Kidney epithelial cell (primary cell): Measurements from ENCODE around the gene APOB. TPM values are rescaled to one million over a fixed set of nuclear protein-coding genes. Genes with fewer than 3 reads are reported as not detected.

Experiments
- DNase-seq: peaks from one replicate; pipeline ENCODE4 v3.0.0-alpha.2; 2010; ENCODE audit warnings: low read depth
- H3K27me3 ChIP-seq: 2 replicates; pipeline ENCODE4 v1.6.0; 2011; ENCODE audit warnings: low read length; ENCODE audit not compliant: control insufficient read depth, insufficient read depth
- H3K36me3 ChIP-seq: 2 replicates; pipeline ENCODE4 v1.5.1; 2011; ENCODE audit warnings: low read length; ENCODE audit not compliant: control insufficient read depth, insufficient read depth
- H3K4me3 ChIP-seq: 2 replicates; pipeline ENCODE4 v1.5.1; 2011; ENCODE audit warnings: low read depth, mild to moderate bottlenecking, control low read depth, low read length
- CTCF ChIP-seq: IDR thresholded peaks from 2 replicates; pipeline ENCODE4 v1.5.1; 2011; ENCODE audit warnings: mild to moderate bottlenecking, moderate library complexity, low read length, control low read depth, inconsistent platforms; ENCODE audit not compliant: insufficient read depth, poor library complexity, severe bottlenecking
- total RNA-seq: library from RNA; depleted of rRNA; stranded (reverse); fragments of >200 nt; gene quantifications from 2 replicates; pipeline ENCODE4 v1.2.3, GENCODE V29; 2015

The APOB gene
- total RNA-seq, 1 donor from 2014 or later = not detected

GRCh38 chr2:21072477-21073242 lies 28.8 kb upstream of the APOB start:
- TF ChIP-seq CTCF = no peak
- peaks cover 2% of the 10 kb centered on the region for H3K27me3 ChIP-seq
- DNase-seq = no peak
- no peak overlapping the region for H3K4me3 ChIP-seq
- no peaks in the 10 kb centered on the region for H3K36me3 ChIP-seq

GRCh38 chr2:21070341-21071257 lies 26.7 kb upstream of the APOB start:
- TF ChIP-seq CTCF = no peak
- no peaks in the 10 kb centered on the region for H3K36me3 ChIP-seq

GRCh38 chr2:21069746-21070340 lies 26.0 kb upstream of the APOB start:
- Histone ChIP-seq H3K4me3 (no peak overlapping the region), H3K27me3 (peaks cover 2% of the 10 kb centered on the region), H3K36me3 (no peaks in the 10 kb centered on the region)
- no peak for TF ChIP-seq CTCF
- DNase-seq = no peak

More at GRCh38 chr2:21070341-21071257, 26.7 kb upstream of the APOB start:
- H3K4me3 ChIP-seq = no peak overlapping the region
- no peak for DNase-seq
- peaks cover 2% of the 10 kb centered on the region for H3K27me3 ChIP-seq

GRCh38 chr2:21067859-21068537 lies 24.1 kb upstream of the APOB start:
- no peaks in the 10 kb centered on the region for H3K36me3 ChIP-seq
- H3K4me3 ChIP-seq = no peak overlapping the region
- no peak for TF ChIP-seq CTCF
- no peak for DNase-seq
- peaks cover 2% of the 10 kb centered on the region for H3K27me3 ChIP-seq

- peaks cover 2% of the 10 kb centered on the region for H3K27me3 ChIP-seq
- no peaks in the 10 kb centered on the region for H3K36me3 ChIP-seq
- no peak for TF ChIP-seq CTCF
- no peak for DNase-seq
- H3K4me3 ChIP-seq = no peak overlapping the region
These were observed 23.3 kb upstream of the APOB start for GRCh38 chr2:21067125-21067524.
